GM10248 (cell line): ENCODE data around the gene HMCN2.

Experiments
- CTCF ChIA-PET: fragments of 300-600 bp; sonication (Branson Sonifier 250); formaldehyde crosslinking; extraction: SDS; loops from one replicate; lab custom pipeline; 2021; ENCODE audit warnings: antibody characterized with exemption; lab: Yijun Ruan, JAX
- POLR2A ChIA-PET: fragments of 350-650 bp; sonication (Branson Sonifier 250); formaldehyde crosslinking; extraction: SDS; loops from one replicate; lab custom pipeline; 2020; ENCODE audit warnings: antibody characterized with exemption; lab: Yijun Ruan, JAX
- DNase-seq: peaks from one replicate; pipeline ENCODE4 v3.0.0; 2012; ENCODE audit errors: extremely low spot score
- CTCF ChIP-seq: IDR thresholded peaks from 2 replicates; pipeline ENCODE4 v1.5.1; 2012; ENCODE audit warnings: mild to moderate bottlenecking, low read depth; ENCODE audit errors: extremely low read depth, missing control alignments, control extremely low read depth

Gene HMCN2

GRCh38 chr9:130329061-130329460 lies 63.5 kb downstream of the HMCN2 start:
- CTCF ChIA-PET, result no interaction called here

GRCh38 chr9:130330202-130330862 lies 64.8 kb downstream of the HMCN2 start:
- no peak for DNase-seq
- POLR2A ChIA-PET, result interaction anchor here (0.6 kb wide), 1 partner anchor 11 kb away, joined by 3 read pairs; no protein-coding TSS in a partner anchor
- CTCF ChIA-PET, result no interaction called here
- no peak for TF ChIP-seq CTCF

More at GRCh38 chr9:130329061-130329460, 63.5 kb downstream of the HMCN2 start:
- no peak for TF ChIP-seq CTCF
- POLR2A ChIA-PET, result interaction anchor here (0.7 kb wide), 1 partner anchor 89 kb away, joined by 8 read pairs; no protein-coding TSS in a partner anchor
- DNase-seq, result no peak

GRCh38 chr9:130331061-130331460 lies 65.5 kb downstream of the HMCN2 start:
- TF ChIP-seq CTCF, result no peak
- no peak for DNase-seq
- ChIA-PET CTCF (no interaction called here), POLR2A (no interaction called here)

- POLR2A ChIA-PET, result no interaction called here
These were observed 66.0 kb downstream of the HMCN2 start for GRCh38 chr9:130331573-130331972.

GRCh38 chr9:130332384-130332926 lies 66.9 kb downstream of the HMCN2 start:
- CTCF ChIA-PET, result no interaction called here
- DNase-seq, result no peak
- POLR2A ChIA-PET, result no interaction called here
- no peak for TF ChIP-seq CTCF

More at GRCh38 chr9:130331573-130331972, 66.0 kb downstream of the HMCN2 start:
- TF ChIP-seq CTCF, result no peak
- no peak for DNase-seq
- CTCF ChIA-PET, result no interaction called here

GRCh38 chr9:130333041-130333711 lies 67.6 kb downstream of the HMCN2 start:
- ChIA-PET POLR2A (no interaction called here), CTCF (no interaction called here)
- TF ChIP-seq CTCF, result no peak

More at GRCh38 chr9:130333041-130333711, 67.6 kb downstream of the HMCN2 start:
- no peak for DNase-seq
